Measurements from ENCODE around the gene CACNB2.

Gene CACNB2

DNA sequence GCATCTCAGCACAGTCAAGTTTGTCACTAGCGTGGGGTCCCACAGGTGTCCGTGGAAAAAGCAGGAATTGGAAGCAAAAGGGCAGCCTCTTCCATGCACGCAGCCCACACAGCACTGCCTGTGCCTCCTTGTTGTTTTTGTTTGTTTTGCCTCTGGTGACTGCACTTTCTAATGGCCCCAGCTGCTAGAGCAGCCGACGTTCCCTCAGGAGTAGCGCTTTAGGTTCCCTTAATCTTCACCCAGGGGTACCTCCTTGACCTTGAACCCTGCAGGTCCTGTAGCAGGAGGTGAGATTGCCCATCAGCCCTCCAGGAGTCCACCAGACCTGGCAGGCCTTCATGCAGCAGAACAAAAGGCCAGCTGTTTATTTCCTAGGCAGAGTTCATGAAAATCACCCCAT is 210.1 kb downstream of the CACNB2 start:
- in situ Hi-C loops (cut with HindIII; ENCODE audit: low sequenced_read_pairs), result no loop called here
- TF ChIP-seq, protein P1, sequence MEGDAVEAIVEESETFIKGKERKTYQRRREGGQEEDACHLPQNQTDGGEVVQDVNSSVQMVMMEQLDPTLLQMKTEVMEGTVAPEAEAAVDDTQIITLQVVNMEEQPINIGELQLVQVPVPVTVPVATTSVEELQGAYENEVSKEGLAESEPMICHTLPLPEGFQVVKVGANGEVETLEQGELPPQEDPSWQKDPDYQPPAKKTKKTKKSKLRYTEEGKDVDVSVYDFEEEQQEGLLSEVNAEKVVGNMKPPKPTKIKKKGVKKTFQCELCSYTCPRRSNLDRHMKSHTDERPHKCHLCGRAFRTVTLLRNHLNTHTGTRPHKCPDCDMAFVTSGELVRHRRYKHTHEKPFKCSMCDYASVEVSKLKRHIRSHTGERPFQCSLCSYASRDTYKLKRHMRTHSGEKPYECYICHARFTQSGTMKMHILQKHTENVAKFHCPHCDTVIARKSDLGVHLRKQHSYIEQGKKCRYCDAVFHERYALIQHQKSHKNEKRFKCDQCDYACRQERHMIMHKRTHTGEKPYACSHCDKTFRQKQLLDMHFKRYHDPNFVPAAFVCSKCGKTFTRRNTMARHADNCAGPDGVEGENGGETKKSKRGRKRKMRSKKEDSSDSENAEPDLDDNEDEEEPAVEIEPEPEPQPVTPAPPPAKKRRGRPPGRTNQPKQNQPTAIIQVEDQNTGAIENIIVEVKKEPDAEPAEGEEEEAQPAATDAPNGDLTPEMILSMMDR (IDR thresholded peaks at IDR 0.05; ENCODE audit: low read depth, low read length, missing control alignments), result no peak
- H3K4me3 ChIP-seq (ENCODE audit: low read depth, low read length), result no peak overlapping the region
- DNase-seq (ENCODE audit: low read depth), result no peak

DNA sequence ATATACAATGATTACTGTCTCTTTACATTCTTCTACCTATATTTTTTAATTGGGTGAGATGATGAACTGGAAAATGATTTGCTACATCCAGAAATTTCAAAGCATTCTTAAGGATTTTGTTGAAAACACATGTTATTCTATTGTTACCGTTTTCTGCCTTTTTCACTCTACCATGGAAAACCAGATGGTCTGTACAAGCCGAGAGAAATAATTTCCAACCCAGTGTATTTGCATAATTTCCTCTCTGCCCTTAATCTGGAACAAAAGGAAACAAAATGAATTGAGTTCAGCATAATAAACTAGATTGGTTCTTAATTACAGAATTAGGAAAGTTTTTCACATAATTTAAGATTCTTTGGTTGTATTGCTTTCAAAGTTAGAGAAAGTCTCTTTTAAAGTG is 211.2 kb downstream of the CACNB2 start:
- TF ChIP-seq, protein P1 (IDR thresholded peaks at IDR 0.05; ENCODE audit: low read depth, low read length, missing control alignments), result no peak
- DNase-seq (ENCODE audit: low read depth), result no peak
- H3K4me3 ChIP-seq (ENCODE audit: low read depth, low read length), result no peak overlapping the region
- in situ Hi-C loops (cut with HindIII; ENCODE audit: low sequenced_read_pairs), result no loop called here

DNA sequence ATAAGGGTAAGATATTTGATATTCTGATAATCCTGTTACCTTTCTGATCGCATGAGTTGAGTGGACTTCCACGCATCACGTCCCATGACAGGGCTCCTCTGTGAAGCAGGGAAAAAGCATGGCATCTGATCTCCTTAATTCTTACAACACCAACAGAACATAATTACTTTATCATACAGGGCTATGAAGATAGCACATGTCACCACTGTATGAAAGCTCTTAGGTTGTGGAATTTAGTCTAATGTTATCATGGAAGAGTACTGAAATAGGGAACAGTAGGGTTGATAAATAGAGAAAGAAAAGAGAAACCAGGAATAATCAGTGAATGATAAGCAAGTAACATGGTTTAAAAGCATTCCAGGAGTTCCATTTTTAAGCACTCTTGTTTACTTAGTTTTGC is 212.0 kb downstream of the CACNB2 start:
- in situ Hi-C loops (cut with HindIII; ENCODE audit: low sequenced_read_pairs), result no loop called here
- H3K4me3 ChIP-seq (ENCODE audit: low read depth, low read length), result no peak overlapping the region

DNA sequence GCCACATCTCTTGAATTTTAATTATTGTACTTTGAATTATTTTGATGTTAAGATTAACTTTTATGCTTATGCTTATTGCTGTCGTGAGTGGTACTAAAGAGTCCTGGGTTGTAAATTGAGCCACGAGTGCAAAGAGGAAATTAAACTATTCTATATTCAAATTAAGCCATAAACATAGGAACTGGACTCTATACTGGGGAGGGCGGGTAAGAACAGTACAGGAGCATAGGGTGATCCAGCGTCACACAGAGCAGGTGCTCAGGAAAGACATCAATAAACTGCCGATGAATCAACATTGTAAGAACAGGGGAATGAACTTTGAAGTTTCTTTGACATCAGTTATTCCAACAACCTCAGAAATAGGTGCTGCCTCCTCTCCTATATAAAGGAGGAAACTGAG is 219.6 kb downstream of the CACNB2 start:
- no peak for DNase-seq (ENCODE audit: low read depth)
- no peak overlapping the region for H3K4me3 ChIP-seq (ENCODE audit: low read depth, low read length)
- in situ Hi-C loops (cut with HindIII; ENCODE audit: low sequenced_read_pairs), result no loop called here
- TF ChIP-seq, protein P1 (IDR thresholded peaks at IDR 0.05; ENCODE audit: low read depth, low read length, missing control alignments), result no peak

More for the DNA sequence above, 212.0 kb downstream of the CACNB2 start:
- TF ChIP-seq, protein P1 (IDR thresholded peaks at IDR 0.05; ENCODE audit: low read depth, low read length, missing control alignments), result no peak
- no peak for DNase-seq (ENCODE audit: low read depth)

- TF ChIP-seq, protein P1 (IDR thresholded peaks at IDR 0.05; ENCODE audit: low read depth, low read length, missing control alignments), result no peak
- no peak for DNase-seq (ENCODE audit: low read depth)
- no peak overlapping the region for H3K4me3 ChIP-seq (ENCODE audit: low read depth, low read length)
- in situ Hi-C loops (cut with HindIII; ENCODE audit: low sequenced_read_pairs), result no loop called here
These were observed 222.7 kb downstream of the CACNB2 start for GRCh38 chr10:18362892-18363291.

DNA sequence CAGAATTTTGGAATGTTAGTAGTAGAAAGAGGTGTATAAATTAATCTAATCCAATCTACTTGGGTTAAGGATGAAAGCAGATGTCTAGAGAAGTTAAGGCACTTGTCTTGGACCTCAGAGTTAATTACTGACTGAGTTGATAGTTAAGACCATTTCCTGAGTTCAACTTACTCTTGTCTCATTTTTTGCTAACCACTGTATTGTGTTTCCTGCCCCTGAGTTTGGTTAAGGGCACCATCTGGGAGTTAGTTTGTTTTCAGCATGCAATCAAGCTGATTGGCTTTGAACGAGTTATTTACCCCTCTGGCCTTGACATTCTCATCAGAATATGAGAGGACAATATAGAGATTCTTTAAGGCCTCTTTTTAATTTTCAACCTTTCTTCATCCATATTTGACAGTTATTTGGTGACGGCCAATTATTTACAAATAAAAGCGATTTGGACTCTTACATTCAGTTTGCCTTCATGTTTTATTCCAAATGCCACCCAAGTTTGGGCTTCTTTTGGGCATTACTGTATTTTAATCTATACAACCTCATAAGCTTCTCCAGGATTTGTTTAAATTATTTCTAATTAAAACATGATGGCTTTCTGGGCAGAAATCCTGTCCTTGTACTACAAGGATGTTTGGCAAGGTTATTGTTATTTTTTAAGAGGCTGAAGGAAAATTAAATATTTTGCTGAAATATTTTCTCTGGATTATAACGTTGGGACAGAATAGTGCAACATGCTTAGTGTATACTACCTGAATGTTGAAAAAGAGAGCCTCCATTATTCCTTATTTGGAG is 225.0 kb downstream of the CACNB2 start:
- in situ Hi-C loops (cut with HindIII; ENCODE audit: low sequenced_read_pairs), result no loop called here

More for the DNA sequence above, 225.0 kb downstream of the CACNB2 start:
- DNase-seq (ENCODE audit: low read depth), result no peak
- H3K4me3 ChIP-seq (ENCODE audit: low read depth, low read length), result no peak overlapping the region
- TF ChIP-seq, protein P1 (IDR thresholded peaks at IDR 0.05; ENCODE audit: low read depth, low read length, missing control alignments), result no peak

Measured in astrocyte of the cerebellum (primary cell).